ENCODE data around the gene EPHA2.
"Not testable (repeated sequence)": the region's sequence is repeated elsewhere in the genome, so short reads cannot be mapped to it uniquely, and the experiment has no call there.

EPHA2 gene

GRCh38 chr1:16155537-16156410 is at the start of gene EPHA2:
EPHA2 (minus strand) TSS chr1:16156069; CDS start chr1:16155932, 137 bp downstream.
- DNase-seq, result peak; percentile 67 to 79 (median 68)

- DNase-seq, result no peak
Measured at GRCh38 chr1:16205334-16205671, 49.4 kb upstream of the EPHA2 start.

- peak in 1 of 3 donors; percentile 19 for DNase-seq
Measured at GRCh38 chr1:16204634-16205333, 48.9 kb upstream of the EPHA2 start.

- no peak for DNase-seq
Measured at GRCh38 chr1:16204216-16204615, 48.3 kb upstream of the EPHA2 start.

- no peak for DNase-seq
Measured at GRCh38 chr1:16203550-16203949, 47.7 kb upstream of the EPHA2 start.

GRCh38 chr1:16202281-16203210 is 46.7 kb upstream of the EPHA2 start:
- no peak for DNase-seq

GRCh38 chr1:16199700-16200099 is 43.8 kb upstream of the EPHA2 start:
- no peak for DNase-seq

- no peak for DNase-seq
Measured at GRCh38 chr1:16199157-16199501, 43.3 kb upstream of the EPHA2 start.

- no peak for DNase-seq
Measured at GRCh38 chr1:16198444-16199156, 42.7 kb upstream of the EPHA2 start.

- no peak for DNase-seq
Measured at GRCh38 chr1:16196874-16197273, 41.0 kb upstream of the EPHA2 start.

- not testable (repeated sequence) for DNase-seq
Measured at GRCh38 chr1:16196139-16196538, 40.3 kb upstream of the EPHA2 start.

- DNase-seq, result no peak
Measured at GRCh38 chr1:16195518-16195905, 39.6 kb upstream of the EPHA2 start.

- no peak for DNase-seq
Measured at GRCh38 chr1:16191916-16192546, 36.2 kb upstream of the EPHA2 start.

- no peak for DNase-seq
Measured at GRCh38 chr1:16191309-16191708, 35.4 kb upstream of the EPHA2 start.

- no peak for DNase-seq
Measured at GRCh38 chr1:16189921-16190621, 34.2 kb upstream of the EPHA2 start.

GRCh38 chr1:16189003-16189402 is 33.1 kb upstream of the EPHA2 start:
- no peak for DNase-seq

- peak; percentile 72 to 88 (median 79) for DNase-seq
Measured at GRCh38 chr1:16187748-16188401, 32.0 kb upstream of the EPHA2 start.

- no peak for DNase-seq
Measured at GRCh38 chr1:16186655-16187235, 30.9 kb upstream of the EPHA2 start.

- DNase-seq, result no peak
Measured at GRCh38 chr1:16184557-16185303, 28.9 kb upstream of the EPHA2 start.

Measured in suppressor macrophage treated with lipopolysaccharide for 1 hour (primary cell).